DMS79 treated with DMSO at 0.1 percent for 48 hours (cell line): Measurements from ENCODE around the gene METAP1D.
"Not testable (repeated sequence)": the region's sequence is repeated elsewhere in the genome, so short reads cannot be mapped to it uniquely, and the experiment has no call there.

ENCODE experiments used
- DNase-seq: peaks from one replicate; lab custom pipeline; 2025; lab: John Stamatoyannopoulos, UW

Gene METAP1D

DNA sequence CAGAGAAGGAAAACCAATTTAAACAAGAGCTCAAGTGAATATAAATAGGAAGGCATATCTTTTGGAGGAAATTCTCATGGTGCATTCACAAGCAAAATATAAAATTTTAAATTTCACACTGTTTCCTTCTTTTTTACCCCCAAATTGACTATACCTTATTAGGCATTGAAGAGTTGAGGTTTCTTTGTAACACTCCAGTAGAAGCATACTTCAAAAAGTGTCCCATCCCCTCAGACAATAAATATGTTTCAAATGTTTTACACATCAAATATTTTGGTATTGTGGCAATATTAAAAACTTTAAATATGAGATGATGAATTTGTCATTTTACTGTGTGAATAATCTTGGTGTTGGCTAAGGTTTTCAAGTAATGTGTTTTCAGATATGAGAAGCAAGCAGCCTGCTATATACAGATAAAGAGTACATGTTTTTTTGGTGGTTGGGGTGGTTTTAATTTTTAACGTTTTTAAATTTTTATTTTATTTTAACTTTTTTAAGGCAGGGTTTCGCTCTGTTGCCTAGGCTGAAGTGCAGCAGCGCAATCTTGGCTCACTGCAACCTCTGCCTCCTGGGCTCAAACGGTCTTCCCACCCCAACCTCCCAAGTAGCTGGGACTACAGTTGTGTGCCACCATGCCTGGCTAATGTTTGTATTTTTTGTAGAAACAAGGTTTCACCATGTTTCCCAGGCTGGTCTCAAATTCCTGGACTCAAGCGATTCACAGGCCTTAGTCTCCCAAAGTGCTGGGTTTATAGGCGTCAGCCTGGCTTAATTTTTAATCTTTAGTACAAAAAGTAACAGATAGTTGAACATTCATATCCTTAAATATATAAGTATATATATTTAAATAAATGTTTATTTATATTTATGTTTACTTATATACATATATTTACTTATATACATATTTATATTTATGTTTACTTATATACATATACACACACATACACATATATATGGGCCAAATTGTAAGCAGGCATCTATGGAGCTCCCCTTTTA is 49.1 kb downstream of the METAP1D start:
- no peak for DNase-seq

DNA sequence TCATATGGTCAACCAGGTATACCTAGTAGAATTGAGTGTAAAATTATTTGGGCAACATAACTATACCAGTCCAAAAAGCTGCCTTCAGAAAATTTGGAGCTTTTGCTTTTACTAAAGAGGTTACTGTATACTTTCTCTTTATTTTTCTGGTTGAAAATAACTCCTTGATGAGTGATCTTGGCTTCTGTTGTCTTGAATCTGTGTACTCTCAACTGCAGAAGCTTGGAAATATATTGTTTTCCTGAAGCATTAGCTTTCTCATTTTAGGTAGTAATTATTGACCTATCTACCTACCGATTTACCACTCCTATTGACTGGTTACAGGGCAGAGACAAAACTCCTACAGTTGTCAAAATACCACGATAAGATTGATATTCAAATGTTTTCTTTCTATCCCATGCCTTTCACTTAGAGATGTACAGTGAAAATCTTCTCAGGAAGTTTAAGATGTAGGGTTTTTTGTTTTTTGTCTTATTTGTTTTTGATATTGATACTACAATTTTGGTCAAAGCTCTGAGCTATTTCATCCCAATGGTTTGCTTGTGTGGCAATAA is 49.9 kb downstream of the METAP1D start:
- DNase-seq: no peak

GRCh38 chr2:172050479-172051125 is 50.8 kb downstream of the METAP1D start:
- no peak for DNase-seq

DNA sequence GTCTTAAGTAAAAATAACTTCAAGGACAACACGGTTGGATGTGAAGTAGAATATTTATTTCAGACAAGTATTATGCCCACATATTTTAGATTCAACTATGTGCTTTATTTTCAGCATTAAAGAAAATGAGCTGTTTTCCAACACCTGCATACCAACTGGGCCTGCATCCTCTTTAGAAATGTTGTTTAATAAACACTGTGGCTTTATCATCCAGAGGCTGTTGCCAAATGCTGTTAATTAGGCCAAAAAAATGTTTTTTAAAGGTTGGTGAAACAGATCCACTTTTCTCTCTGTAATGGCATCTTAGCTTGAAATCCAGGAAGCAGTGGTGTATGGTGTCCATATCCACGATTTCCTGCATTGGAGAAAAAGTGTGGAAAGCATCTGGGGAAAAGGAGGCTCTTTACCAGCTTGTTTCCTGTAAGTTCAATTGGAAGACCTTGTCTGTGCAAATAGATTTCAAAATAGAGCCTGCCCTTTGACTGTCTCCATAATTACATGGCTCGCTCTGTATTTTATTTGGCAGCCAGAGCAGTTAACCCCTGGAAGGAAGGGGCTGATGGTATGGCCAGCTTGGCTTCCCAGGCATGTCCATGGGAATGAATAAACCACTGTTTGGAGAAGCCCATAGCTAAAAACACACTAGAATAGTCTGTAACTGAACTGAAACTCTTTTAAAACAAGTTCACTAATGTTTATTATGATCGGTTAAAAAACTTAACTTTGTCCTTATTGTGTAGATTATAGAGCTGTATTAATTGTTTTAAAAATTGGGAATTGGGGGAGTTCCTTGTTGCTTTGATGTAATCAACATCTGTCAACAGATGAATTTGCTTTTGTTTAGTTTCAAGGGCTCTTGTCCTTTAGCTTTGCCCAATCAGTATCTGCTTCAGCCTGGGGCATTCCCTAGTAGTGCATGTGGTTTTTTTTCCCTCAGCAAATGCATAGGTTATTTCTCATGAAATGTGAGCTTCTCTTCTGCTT is 52.5 kb downstream of the METAP1D start:
- DNase-seq: no peak

GRCh38 chr2:172053486-172053885 is 53.7 kb downstream of the METAP1D start:
- no peak for DNase-seq

DNA sequence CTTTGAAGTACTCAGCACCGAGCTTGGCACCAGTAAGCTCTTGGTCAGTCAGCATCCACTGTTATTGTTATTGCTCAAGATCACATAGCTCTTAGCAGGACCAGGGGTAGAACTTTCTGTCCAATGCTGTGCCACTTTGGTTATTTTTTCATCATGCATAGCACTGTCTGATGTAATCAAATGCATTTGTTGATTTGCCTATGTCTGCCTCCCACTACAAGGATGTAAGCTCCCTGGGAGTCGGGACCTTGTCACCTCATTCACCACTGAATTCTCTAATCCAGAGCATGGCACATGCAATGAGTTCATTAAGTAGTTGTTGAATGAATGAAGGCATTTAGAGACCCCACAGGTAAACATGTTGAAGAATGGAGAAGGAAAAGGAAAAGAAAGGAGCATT is 56.5 kb downstream of the METAP1D start:
- no peak for DNase-seq

DNA sequence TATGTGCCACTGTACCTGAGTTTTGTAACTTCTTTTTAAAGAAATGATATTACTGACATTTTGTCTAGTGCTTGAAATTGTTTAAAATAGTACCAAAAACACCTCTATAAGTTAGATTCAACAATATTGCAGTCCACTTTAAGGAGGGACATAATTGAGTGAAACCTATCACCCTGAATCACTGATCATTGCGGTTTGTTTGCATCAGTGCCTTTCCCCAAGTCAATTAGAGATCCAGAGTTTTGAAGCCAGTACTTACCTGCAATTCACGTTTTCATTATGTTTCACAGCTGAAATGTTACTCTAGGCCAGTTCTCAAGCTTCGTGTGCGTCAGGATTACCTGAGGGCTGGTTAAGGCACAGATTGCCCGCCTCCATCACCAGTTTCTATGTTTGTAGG is 58.9 kb downstream of the METAP1D start:
- no peak for DNase-seq

DNA sequence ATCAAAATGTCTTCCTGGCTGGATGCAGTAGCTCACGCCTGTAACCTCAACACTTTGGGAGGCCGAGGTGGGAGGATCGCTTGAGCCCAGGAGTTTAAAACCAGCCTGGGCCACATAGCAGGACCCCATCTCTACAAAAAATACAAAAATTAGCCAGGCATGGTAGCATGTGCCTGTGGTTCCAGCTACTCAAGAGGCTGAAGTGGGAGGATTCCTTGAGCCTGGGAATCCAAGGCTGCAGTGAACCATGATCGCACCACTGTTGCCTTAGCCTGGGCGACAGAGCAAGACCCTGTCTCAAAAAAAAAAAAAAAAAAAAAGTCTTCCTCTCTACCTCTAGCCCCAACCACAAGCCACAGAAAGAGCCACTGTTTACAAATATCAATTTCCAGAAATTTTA is 60.4 kb downstream of the METAP1D start:
- DNase-seq: not testable (repeated sequence)

DNA sequence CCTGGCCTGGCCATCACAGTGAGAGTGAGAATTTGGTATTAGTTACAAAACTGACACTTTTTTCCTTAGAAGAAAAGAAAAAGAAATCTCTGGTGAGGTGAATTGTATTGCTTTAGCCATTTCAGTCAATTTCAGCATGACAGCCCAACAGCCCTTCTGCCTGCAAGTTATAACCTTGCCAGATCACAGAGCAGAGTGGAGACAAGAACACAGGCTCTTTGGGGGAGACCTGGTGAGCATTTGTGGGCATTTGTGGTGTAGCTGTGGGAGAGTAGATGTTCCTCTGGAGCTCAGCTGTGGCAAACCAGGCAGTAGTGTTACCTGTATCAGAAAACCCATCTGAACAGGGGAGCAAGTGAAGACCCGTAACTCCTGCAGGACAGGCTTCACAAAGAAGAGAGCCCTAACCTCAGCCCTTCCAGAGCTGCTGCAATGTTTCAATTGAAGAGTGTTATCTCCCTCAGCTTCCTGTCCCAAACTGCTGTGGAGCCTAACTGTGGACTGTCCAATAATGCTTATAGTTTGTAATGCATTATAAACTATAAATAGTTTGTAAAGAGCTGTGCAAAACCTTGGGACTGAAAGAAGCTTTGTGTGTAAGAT is 62.8 kb downstream of the METAP1D start:
- no peak for DNase-seq

GRCh38 chr2:172063446-172063845 is 63.7 kb downstream of the METAP1D start:
- DNase-seq: no peak

DNA sequence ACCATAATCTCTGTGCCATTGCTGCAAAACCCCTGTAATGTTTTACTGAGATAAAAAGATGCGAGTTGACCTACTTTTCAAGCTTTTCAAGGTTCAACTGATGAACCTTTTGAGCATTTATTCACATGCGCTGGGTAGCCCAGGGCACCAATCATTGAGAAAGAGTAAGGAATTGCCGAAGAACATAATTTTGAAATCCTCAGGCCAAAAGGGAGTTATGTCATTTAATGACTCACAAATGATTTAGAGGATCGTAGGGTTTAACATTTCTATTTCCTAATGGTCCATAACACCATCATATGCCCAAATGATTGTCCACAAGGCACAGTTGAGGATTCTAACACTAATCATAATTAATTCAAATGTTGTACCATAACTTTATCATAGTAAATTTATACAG is 65.4 kb downstream of the METAP1D start:
- DNase-seq: no peak

DNA sequence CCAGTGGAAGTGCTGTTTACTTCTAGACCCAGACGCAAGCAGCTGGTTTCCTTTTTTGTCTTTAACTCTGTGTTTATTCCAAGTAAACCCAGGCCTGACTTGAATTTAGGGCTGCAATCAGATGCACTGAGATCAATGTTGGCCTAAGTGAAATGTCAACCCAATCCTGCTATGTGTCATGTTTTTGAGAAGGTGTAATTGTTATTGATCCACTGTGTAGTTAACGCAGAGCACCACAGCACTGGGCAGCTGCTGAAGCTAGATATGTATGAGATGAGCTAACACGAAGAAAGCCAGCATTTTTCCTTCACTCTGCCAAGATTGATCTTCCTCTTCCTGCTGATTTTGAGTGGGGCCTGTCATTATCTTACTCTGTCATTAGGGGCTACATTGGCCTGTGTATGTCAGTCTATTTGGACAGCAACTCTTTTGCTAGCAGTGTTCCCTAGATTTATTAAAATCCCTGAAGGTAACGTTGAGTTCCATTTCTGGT is 66.7 kb downstream of the METAP1D start:
- DNase-seq: no peak

DNA sequence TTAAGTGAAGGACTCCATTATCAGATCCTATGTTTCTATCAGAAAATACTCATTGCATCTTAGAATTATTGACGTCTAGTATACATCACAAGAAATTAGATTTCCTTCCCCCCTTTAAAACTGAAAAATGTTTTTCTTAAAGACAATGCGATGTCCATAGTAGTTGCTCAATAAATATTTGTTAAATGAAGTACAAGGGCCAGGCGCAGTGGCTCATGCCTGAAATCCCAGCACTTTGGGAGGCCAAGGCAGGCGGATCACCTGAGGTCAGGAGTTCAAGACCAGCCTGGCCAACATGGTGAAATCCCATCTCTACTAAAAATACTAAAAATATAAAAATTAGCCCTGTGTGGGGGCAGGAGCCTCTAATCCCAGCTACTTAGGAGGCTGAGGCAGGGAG is 68.2 kb downstream of the METAP1D start:
- DNase-seq: not testable (repeated sequence)

DNA sequence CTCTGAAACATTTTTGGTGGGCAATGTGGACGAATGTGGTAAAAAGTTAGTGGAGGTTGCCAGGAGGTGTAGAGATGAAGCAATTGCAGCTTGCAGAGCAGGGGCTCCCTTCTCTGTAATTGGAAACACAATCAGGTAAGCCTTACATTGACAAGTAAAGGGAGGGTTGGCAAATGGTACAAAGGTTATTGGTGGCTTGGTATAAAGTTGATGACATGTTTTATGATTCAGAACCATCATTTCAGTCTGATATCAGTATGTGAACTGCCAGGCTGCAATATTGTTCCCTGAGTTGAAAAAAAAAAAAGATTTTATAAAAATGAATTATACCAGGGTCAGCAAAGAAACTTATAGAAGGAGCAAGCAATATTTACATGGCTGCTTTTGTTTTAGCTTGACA is 71.2 kb downstream of the METAP1D start:
- no peak for DNase-seq

DNA sequence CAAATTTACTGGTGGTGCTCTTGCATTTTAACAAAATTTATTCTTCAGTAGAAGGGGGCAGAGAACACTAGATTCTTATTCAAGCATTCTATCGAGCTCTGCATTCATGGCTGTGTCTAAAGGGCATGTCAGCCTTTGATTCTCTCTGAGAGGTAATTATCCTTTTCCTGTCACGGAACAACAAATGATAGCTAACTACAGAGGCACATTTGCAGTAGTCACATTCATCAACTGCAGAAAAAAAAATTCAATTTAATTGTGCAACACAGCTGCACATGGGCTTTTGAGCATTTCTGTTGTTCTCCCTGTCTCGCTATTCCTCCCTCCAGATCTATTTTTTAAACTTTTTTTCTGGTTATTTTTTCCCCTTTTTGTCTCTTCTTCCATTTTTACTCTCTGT is 72.5 kb downstream of the METAP1D start:
- no peak for DNase-seq

- no peak for DNase-seq
Measured at GRCh38 chr2:172072706-172073105, 73.0 kb downstream of the METAP1D start.

DNA sequence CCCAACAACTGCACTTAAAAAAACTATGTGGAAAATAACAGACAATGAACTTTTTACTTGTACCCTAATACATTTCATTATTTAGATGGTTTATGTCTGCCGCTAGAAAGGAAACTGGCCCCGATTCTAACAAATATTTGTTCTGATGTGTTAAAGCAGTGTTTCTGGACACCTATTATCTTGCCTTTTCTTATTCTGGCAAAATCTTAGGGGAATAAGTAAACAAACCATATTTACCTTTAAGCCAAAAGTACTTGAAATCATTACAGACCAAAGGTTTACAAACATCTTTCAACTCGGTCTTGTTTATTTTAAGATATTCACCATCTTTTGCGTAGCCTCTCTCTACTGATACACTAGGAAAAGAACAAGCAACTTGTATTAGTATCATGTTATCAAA is 73.8 kb downstream of the METAP1D start:
- no peak for DNase-seq

- no peak for DNase-seq
Measured at GRCh38 chr2:172074254-172074653, 74.5 kb downstream of the METAP1D start.

DNA sequence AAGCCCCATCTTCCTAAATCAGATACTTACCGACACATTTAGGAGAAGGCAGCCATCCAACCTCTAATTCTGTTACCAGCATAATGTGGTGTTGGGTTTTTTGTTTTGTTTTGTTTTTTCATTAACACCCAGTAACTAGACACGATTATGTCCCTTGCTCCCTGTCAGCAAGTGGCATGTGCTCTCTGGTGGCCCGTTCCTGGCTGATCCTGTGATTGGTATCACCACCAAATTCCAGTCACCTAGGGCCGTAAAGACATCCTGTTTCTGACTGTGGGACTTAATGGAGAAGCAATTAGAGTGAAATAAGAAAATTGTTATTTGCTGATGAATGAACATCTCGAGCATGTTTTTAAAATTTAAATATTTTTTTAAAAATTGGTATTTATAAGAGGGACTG is 79.7 kb downstream of the METAP1D start:
- no peak for DNase-seq

GRCh38 chr2:172079838-172080640 is 80.3 kb downstream of the METAP1D start:
- no peak for DNase-seq
